SH-SY5Y (cell line): ENCODE measurements around the gene SUPT20HL1.

Experiments
- GATA2 ChIP-seq: IDR thresholded peaks from 2 replicates; pipeline ENCODE4 v1.6.1; 2011; ENCODE audit warnings: mild to moderate bottlenecking, low read depth, low read length
- GATA3 ChIP-seq: IDR thresholded peaks from 2 replicates; pipeline ENCODE4 v1.6.1; 2011; ENCODE audit warnings: low read depth, mild to moderate bottlenecking, low read length, moderate library complexity

SUPT20HL1 gene

DNA sequence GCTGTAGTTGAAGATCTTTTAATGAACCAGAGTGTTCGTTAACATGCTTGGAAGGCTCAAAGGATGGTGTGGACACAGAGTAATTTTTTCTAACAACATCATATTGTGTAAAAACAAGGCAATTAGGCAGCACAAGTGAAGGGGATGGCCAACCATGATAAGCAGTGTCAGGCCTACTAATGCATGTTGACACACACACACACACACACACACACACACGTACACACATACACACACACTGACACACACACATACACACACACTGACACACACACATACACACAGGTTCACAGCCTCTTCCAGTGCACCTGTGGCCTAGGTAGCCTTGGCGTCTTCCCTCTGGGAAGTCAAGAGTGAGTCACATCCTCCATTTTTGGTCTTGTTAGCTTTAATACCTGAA lies at the start of gene SUPT20HL1:
TSS of gene SUPT20HL1 (plus strand) at position 368 of the 400 bp plus-strand sequence. CDS start 2,122 bp downstream, outside the sequence.
- TF ChIP-seq GATA3: no peak
- no peak for TF ChIP-seq GATA2

DNA sequence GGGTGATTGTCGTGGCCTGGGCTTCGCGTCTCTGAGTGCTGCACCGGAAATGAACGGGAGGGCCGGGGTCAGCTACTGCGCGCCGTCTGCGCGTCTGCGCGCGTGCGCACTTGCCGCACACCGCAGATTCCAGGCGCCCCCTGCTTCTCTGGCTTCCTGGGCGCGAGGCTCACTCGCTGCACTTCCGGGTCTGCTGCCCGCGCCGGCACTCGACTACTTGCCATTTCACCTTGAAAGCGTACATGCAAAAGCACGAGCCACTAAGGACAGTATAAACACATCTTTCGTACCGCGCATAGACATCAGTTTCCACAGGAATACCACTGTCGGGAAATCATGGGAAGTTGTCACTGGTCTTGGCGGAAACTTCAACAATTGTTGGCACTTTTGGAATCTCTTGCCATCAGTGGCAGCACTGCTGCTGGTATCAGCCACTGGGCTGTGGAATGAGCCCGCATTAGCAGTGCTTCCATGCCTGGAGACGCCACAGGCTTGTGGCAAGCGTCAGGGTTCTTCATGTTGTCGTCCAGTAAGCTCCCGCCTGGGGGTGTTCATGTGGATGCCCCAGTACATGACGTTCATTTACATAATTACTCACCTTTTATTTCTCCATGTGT lies 46.3 kb upstream of the SUPT20HL1 start, which contains the start of gene SUPT20HL2:
TSS of gene SUPT20HL2 (minus strand) at position 51 of the 617 bp plus-strand sequence. CDS start 754 bp downstream, outside the sequence.
- TF ChIP-seq GATA3 (no peak), GATA2 (no peak)

DNA sequence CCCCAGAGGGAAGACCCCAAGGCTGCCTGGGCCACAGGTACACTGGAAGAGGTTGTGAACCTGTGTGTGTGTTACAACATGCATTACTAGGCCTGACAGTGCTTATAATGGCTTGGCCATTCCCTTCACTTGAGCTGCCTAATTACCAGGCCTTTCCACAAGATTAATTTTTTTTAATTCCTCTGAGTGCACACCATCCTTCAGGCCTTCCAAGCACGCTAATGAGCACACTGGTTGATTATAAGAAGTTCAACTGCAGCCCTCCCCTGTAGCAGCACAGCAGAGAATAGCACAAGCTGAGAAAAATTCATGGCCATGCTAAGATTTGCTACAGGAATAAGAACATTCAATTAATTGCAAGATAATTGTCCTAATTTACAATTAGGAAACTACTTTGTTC lies 44.3 kb upstream of the SUPT20HL1 start:
- no peak for TF ChIP-seq GATA3
- TF ChIP-seq GATA2: no peak

DNA sequence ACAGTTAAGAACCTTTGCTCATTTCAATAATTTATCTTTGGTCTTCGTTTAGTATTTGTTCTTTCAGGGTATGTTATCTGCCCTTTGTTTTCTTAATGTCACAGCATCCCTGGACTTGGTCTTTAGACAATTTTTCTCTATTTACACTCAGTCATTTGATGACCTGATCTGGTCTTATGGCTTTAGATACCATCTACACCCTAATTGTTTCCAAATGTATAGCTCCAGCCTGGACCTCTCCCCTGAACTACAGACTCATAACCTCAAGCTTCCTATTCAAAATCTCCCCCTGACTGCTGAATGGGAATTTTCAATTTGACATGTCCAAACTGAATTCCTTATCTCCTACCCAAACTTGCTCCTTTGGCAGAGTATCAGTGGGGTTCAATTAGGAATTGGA lies 42.9 kb upstream of the SUPT20HL1 start:
- TF ChIP-seq GATA3: peak; percentile 92
- TF ChIP-seq GATA2: peak; percentile 90

DNA sequence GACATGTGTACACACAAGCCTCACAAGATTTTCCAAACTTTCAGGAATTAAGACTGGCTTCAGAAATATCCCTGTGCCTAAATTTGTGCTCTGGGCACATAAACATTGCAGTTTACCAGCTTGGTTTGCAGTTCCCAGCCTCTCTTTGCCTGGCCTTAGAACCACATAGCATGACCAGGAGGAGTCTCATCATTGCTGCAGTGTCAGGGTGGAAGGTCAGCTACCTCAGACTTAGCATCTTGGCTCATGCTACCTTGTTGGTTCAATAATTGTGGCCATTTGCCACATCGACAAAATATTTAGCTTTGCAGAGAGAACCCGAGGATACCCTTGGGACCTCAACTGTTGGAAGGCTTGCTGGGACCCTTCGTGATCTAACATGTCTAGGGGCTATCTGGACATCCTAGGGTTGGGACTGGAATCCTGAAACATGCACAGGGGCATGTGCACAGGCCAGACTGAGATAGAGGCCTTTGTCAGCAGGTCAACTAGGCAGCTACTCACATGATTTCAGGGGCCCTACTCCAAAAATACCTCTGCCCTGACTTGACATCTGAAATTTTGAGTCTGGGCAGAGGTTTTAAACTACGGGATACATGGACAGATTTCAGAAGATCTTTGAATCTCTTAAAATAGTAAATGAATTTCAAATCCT lies 38.6 kb upstream of the SUPT20HL1 start:
- no peak for TF ChIP-seq GATA2
- no peak for TF ChIP-seq GATA3

DNA sequence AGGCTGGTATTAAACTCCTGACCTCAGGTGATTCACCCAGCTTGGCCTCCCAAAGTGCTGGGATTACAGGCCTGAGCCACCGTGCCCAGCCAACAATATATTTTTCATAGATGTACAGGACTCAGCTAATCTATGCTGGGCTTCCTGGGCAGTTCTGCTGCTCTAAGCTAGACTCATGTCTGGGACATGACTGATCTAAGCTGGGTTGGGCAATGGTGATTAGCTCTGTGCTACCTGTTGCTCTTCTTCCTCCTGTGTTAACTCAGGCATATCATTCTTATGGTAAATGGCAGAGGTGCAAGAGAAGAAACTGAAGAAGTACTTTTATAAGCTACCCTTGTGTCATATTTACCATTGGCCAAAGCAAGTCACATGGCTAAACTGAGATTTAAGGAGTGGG lies 35.2 kb upstream of the SUPT20HL1 start:
- TF ChIP-seq GATA3 (no peak), GATA2 (no peak)

DNA sequence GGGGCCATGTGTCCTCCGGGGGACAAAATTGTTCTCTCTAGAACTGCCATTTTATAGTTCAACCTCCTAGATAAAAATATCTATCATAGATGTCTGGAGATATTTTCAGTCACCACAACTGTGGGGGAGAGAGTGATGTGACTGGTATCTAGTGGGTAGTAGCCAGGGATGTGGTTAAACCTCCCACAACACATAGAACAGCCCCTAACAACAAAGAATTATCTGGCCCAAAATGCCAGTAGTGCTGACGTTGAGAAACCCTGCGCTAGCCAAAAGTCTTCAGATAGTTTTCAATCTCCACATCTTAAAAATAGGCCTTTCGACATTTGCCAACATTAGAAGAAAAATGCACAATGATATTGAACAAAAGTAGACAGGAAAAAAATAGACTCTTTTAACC lies 27.6 kb upstream of the SUPT20HL1 start:
- TF ChIP-seq GATA3 (no peak), GATA2 (no peak)

DNA sequence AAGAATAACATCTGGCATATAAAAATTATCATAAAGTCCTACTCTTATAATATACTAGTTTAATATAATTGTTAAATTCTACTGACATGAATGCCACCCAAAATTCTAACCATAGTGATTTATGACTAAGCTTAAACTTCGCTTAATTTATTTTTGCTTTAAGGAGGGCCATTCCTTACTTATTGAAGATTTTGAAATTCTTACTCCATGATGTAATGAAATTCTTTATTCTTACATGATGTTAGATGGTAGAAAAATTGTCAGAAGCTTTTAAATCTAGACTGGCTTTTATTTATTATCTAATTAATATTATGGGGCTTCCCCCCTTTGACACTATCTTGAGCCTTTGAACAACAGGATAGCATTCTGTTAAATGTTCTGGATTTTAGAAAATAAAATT lies 27.1 kb upstream of the SUPT20HL1 start:
- no peak for TF ChIP-seq GATA2
- TF ChIP-seq GATA3: no peak

DNA sequence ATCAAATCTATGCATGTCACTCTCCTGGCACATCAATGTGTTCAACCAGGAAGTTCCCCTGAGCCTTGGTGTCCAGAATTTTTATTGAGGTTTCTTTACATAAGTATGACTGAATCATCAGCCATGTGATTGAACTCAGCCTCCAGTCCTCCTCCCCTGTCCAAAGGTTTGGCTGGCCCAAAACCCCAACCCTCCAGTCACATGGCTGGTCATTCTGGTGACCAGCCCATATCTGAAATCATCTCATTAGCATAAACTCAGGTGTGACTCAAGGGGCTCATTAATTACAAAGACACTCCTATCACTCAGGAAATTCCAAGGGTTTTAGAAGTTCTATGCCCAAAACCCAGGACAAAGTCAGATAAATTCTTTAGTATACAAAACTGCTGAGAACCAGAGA lies 26.0 kb upstream of the SUPT20HL1 start:
- no peak for TF ChIP-seq GATA2
- no peak for TF ChIP-seq GATA3

DNA sequence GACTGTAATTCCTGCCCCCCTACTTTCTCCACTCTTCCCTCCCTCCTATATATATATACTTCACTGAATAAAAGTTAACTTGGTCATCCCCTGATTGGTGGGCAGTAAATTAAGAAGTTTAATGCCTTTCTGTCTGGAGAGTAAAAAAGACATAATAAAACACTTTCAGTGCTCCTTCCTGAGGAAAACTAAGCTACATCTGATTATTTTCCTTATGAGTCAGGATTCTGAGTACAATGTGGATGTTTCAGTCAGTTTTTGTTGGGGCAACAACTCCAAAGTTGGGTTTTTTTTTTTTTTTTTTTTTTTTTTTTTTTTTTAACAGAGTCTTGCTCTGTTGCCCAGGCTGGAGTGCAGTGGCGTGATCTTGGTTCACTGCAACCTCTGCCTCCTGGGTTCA lies 24.6 kb upstream of the SUPT20HL1 start:
- TF ChIP-seq GATA2: no peak
- TF ChIP-seq GATA3: no peak

DNA sequence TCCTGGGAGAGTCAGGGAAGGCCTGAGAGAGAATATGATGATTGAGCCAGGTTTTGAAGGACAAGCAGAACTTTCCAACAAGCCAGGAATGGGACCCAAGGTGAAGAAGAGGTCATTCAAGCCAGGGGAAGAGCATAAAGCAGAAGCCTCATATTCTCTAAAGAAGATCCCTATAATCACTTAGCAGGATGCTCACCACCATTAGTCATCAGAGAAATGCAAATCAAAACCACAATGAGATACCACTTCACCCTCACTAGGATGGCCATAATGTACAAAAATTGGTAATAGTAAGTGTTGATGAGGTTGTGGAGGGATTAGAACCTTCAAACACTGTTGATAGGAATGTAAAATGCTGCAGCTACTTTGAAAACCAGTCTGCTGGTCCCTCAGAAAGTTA lies 20.5 kb upstream of the SUPT20HL1 start:
- no peak for TF ChIP-seq GATA2
- no peak for TF ChIP-seq GATA3

DNA sequence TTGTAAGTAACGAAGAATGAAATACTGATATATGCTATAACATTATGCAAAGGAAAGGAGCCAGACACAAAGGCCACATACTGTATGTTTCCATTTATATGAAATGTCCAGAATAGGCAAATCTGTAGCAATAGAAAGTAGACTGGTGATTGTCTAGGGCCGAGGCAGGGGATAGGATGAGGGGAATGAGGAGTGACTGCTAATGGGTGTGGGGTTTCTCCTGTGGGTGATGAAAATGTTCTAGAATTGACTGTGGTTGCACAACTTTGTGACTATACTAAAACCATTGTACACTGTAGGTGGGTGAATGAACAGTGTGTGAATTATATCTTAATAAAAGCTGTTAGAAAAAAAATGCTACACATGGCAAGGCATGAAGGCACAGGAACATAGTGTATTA lies 19.9 kb upstream of the SUPT20HL1 start:
- TF ChIP-seq GATA2 (no peak), GATA3 (no peak)

DNA sequence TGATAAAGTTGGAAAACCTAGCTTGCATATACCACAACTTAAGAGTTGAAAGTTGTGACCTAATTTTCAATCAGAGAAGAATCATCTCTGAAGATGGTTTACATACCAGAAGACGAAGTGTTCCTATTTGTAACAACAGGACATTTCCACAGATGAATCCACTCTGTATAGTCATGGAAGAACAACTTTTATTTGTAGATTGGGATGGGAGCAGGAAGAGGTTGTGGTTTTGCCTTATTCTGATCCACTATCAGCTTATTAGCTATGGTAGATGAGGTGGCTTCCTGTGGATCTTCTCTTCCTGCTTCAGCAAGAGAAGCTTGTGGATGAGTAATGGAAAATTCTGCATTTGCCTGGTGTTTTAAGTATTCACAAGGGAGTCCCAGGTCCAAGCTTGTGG lies 18.6 kb upstream of the SUPT20HL1 start:
- no peak for TF ChIP-seq GATA2
- TF ChIP-seq GATA3: no peak

DNA sequence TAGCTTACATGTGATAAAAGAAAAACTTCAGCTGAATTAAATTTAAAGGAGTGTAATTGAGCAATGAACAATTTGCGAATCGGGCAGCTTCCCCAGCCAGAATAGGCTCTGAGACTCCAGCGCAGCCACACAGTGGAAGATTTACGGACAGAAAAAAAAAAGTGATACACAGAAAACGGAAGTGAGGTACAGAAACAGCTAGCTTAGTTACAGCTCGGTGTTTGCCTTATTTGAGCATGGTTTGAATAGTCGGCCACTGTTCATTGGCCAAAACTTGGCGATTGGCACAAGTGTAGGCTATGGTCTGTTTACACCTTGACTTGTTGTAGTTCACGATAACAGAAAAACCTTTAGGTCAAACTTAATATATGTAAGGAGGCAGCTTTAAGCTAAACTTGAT lies 16.7 kb upstream of the SUPT20HL1 start:
- TF ChIP-seq GATA3 (no peak), GATA2 (no peak)

DNA sequence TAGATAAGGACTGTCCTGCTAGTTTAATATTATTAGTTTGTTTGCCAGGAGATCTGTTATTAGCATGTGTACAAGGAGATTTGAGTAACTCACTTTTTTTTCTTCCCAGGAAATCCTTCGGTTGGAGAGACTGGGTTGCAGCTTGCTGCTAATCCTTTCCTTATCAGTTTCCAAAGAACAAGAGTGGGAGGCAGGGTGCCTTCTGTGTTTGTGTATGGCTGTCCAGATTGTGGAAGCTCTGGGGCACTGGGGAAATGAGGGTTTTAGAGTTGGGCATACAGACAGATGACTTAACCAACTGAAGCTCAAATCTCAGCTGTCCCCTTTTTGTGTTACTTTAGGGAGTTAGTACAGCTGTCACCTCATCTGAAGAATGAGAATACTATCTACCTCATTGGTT lies 12.6 kb upstream of the SUPT20HL1 start:
- no peak for TF ChIP-seq GATA3
- TF ChIP-seq GATA2: no peak
